HG02973 (cell line): Measurements from ENCODE around the gene TEX19.

Experiments
- ATAC-seq: cut with Tn5 transposase; IDR thresholded peaks from one replicate; pipeline ENCODE4 v1.9.1; 2021; ENCODE audit warnings: moderate library complexity; ENCODE audit not compliant: unreplicated experiment

Gene TEX19

DNA sequence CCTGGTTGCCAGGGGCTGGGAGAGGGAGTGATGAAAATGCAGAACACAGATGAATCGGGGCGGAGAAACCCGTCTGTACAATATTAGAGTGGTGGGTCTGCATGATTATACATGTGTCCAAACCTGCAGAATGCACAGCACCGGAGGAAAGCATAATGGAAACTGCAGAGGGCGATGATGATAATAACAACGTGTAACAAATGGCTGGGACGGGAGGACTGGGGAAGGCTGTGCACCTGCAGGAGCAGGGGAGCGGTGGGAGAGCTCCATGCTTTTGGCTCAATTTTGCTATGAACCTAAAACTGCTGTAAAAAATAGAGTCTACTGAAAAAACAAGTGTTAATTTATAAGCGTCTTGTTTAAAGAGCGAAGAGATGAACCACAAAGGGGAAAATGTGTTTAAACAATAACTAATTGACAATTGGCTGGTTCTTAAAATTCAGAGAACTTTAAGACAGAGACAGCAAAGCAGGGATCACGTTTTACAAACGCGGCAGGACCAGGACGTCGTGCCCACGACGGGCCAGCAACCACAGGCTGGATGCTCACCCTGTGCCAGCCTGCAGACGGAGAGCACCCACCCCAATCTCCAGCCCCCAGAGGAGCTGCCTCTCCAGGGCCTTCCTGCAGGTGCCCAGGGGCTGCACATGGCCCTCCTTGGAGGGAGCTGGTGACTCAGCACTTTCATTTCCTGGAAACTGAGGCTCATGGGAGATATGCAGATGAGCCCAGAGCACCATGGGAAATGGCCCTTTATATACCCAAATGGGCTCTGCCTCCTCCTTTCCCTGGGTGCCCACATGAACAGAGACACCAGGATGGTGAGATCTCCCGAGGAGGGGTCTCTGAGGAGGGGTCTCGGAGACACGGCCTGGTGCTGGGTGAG is at the start of gene TEX19:
Gene TEX19, plus strand, starts transcription at position 783 of the 886 bp plus-strand sequence. CDS start 2,904 bp downstream, outside the sequence.
- ATAC-seq, result no peak

DNA sequence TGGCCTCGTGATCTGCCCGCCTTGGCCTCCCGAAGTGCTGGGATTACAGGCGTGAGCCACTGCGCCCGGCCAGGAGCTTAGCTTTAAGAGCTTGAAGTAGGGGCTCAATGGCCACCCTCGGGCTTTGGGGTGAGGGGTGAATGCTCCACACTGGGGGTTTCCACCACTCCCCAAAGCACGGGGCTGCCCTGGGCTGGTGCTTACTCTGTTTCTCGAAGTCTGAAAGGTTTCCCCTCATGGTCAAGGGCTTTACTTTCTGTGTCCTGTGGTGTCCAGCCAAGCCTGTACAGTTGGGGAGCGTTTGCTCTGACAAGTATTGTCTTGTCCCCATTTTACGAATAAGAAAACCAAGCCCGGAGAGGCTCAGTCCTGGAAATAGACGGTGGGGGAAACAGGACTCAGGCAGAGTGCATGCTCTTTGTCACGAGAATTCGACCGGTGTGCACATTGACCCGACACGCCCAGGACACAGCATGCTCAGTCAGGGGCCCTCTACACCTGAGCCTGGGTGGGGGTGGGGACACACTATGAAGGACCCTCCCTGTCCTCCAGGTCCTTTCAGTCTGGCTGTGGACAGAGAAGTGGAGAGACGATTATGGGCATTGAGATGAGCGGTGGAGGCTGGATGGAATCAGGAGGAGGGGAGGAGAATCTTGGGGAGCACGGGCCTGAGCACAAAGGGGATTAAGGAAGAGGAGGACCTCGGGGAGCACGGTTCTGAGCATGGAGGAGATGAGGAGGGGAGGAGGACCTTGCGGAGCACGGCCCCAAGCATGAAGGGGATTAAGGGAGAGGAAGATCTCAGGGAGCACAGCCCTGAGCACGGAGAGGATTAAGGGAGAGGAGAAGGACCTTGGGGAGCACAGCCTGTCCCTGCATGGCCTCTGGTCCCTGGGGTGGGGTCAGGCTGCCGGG is 49.1 kb upstream of the TEX19 start:
- no peak for ATAC-seq

DNA sequence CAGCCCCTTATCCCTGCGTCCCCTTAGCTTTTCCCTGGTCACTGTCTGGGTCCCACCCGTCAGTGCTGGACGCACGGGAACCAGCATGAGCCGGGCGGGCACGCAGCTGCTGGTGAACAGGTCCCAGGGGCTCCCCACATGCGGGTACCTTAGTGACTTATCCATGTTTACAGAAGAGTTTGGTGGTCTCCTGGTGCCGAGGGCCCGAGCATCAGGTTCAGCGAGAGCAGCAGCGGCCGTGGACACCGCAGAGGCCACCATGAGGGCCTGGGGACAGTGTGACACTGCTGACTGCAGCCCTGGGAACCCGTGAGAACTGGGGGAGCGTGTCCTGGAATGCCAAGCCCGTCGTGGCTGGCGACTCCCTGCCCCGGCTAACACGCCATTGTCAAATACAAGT is 48.2 kb upstream of the TEX19 start:
- ATAC-seq, result no peak

- ATAC-seq, result no peak
These were observed 47.1 kb upstream of the TEX19 start for GRCh38 chr17:82311971-82312370.

- ATAC-seq, result no peak
These were observed 45.6 kb upstream of the TEX19 start for GRCh38 chr17:82313195-82314011.

DNA sequence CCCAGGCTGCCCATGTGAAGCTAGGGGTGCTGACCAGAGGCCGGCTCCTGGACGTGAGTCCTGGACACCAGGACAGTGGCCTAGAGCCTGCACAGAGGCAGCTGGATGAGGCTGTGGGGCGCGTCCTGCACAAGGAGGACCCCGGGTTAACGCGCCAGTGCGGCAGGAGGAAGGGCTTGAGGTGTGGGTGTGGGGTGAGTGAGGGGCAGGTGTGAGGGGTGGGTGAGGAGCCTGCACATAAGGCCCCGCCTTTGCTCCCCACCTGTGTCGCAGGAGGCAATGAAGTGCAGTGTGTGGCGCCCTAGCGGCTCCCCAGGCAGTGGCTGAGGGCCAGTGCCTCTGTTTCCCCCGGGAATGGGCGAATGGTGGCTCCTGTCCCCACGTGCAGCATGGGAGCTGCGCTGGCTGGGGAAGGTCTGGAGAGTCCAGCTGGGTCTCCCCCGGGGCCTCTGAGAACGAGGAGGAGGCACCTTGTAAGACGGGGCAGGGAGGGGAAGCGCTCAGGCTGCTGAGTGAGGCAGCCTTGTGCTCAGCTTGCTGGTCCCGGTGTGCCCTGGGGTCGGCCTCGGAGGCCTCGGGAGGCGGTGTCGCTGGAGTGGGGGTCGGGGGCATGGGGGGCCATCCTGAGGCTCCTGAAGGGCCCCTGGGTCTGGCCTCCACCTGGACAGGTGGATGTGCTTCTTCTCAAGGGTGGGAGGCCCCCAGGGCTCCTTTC is 44.9 kb upstream of the TEX19 start:
- no peak for ATAC-seq

GRCh38 chr17:82314727-82315605 is 44.1 kb upstream of the TEX19 start:
- ATAC-seq, result no peak

GRCh38 chr17:82315703-82316358 is 43.2 kb upstream of the TEX19 start:
- no peak for ATAC-seq

DNA sequence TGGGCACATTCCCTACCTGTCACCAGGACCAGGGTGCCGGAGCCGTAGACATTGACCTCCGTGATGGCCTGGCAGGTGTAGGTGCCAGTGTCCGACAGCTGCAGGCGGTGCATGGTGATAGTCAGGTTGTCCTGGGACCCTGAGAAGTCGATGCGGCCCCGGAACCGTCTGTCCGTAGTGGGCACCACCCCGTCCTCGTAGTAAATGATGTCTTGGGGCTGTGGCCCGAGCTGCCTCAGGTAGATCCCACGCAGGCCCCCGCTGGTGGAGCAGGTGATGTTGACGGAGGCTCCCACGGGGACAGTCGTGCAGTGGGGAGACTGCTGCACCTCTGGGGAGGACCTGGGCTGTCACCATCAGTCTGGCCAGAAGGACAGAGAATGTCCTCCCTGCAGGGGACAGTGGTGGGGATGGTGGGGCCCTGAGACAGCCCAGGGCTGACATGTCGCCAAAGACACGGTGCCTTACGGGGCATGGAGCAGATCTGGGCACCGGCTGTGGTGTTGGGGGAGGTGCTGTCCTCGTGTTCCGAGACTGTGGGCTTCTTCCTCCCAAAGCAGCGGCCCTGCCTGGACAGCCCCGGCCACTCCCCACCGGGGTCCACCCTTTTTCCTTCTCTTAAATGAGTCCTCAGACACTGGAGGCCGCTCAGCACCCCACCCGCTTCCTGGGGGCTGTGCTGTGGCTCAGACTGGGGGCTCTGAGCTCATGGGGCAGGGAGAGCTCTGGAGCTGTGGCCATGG is 42.2 kb upstream of the TEX19 start:
- ATAC-seq, result no peak

- ATAC-seq, result no peak
These were observed 41.5 kb upstream of the TEX19 start, which contains the start of gene CD7 for GRCh38 chr17:82317394-82318168. Gene CD7 (minus strand): TSS chr17:82317608. CDS start chr17:82317495, 113 bp downstream.

DNA sequence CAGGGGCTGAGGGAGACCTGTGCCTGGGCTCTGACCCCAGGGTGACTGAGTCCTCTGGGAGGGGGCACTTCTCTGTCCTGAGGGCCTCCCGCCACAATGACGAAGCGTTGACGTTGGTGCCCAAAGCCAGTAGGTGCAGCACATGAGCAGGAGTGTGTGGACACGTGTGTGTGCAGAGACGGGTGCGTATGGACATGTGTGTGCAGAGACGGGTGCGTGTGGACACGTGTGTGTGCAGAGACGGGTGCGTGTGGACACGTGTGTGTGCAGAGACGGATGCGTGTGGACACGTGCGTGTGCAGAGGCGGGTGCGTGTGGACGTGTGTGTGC is 40.9 kb upstream of the TEX19 start:
- no peak for ATAC-seq

GRCh38 chr17:82318772-82319606 is 40.1 kb upstream of the TEX19 start:
- no peak for ATAC-seq

GRCh38 chr17:82319619-82320062 is 39.4 kb upstream of the TEX19 start:
- no peak for ATAC-seq

DNA sequence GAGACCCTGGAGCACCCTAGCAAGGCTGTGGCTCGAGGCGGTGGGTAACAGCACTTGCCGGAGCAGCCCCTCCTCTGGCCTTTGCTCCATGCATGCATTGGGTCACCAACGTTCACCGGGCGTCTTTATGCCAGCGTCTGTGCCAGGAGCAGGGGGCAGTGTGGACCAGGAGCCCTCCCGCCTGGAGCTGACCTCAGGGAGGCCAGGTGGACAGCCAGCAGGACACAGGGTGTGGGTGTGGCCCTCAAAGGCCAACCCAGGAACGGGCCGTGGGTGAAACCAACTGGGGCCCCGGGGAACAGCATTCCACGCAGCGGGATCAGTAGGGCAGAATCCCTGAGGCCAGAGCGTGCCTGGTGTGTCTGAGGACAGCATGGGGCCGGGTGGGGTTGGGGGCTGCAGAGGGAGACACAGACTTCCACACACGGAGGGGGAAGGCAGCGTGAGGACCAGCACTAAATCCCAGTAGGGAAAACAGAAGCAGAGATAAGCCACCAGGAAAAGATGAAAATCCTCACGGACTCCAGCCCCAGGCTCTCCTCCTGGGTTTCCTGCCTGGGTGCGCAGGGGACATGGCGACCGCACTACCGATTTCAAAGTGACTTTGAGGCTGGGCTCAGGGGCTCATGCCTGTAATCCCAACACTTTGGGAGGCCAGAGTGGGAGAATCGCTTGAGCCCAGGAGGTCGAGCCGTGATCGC is 38.8 kb upstream of the TEX19 start:
- no peak for ATAC-seq
